Measurements from ENCODE around the gene PPIA.

DNA sequence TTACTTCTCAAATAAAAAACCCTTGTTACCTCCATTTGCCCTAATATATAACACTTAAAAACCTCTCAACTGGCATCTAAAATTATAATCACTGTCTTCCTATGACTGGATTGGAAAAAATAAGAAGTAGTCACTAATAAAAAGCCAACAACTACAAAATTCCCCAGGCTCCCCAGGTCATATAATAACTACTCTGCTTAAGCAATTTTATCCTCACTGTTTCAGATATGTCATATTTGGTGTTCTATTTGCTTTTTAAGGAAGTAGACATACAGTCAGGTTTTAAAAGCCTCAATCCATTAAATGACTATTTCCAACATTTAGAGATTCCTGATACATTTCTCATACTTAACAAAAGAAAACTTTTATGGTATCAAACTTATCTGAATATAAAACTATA is 49.0 kb downstream of the PPIA start:
- TF ChIP-seq CTCF (IDR thresholded peaks at IDR 0.05; ENCODE audit: low read length) = no peak
- no peak for TF ChIP-seq EZH2 (IDR thresholded peaks at IDR 0.05; ENCODE audit: borderline replicate concordance, low read length)

All from OCI-LY1 (cell line).